ENCODE results near the gene ADISSP.

Gene ADISSP

DNA sequence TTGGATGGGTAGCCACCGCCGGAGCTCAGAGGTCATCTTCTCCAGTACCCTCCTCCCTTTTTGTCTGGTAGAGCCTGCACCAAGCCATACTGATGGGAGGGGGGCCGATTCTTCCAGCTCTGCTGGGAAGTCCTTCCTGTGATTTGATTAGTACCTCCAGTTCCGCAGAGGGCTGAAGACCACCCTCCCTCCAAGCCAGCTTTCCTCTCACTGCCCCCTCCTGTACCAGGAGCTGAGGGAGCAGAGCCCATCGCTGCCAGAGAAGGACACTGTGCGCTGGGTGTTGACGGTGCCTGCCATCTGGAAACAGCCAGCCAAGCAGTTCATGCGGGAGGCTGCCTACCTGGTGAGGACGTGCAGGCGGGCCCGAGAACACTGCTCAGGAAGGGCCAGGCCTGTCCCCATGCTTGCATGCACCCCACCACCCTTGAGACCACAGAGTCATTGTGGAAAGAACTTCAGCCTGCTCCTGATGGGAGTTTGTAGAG is 21.8 kb downstream of the ADISSP start:
- peaks cover 3% of the 10 kb centered on the region for H3K27me3 Mint-ChIP-seq

DNA sequence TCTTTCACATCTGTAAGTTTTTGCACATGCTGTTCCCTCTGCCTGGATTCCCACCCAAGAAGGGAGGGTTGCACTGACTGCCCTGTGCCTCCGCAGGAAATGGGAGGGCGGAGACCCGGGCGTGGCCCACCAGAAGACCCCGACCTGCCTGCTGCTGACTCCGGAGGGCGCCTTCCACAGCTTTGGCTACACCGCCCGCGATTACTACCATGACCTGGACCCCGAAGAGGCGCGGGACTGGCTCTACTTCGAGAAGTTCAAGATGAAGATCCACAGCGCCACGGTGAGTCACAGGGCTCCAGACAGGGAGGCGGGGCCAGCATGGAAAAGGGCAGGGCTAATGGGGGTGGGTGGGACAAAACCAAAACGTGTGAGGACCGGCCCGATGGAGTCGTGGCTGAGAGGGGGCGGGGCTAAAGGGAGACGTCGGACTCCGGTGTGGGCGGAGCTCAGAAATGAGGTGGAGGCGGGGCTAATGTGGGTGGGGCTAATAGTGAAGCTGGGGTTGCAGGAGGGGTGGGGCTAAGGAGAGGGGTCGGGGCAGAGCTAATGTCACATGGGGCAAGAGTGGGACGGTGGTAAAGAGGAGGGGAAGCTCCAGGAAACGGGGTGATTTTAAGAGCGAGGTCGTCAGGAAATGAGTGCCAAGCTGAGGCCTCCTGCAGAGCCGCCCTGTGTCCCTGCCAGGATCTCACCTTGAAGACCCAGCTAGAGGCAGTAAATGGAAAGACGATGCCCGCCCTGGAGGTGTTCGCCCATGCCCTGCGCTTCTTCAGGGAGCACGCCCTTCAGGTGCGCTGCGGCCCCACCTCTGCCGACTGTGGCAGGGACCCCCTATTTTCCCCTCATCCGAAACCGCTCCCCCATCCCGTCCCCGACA is 22.5 kb downstream of the ADISSP start:
- Mint-ChIP-seq H3K4me1 (ENCODE audit: low read depth) (peaks cover 12% of the 10 kb centered on the region), H3K36me3 (no peaks in the 10 kb centered on the region), H3K9me3 (ENCODE audit: low read depth) (no peaks in the 10 kb centered on the region), H3K27ac (no peak overlapping the region), H3K27me3 (peaks cover 5% of the 10 kb centered on the region), H3K4me3 (peak overlapping the region; percentile 62)

More for the DNA sequence above, 21.8 kb downstream of the ADISSP start:
- Mint-ChIP-seq H3K4me3 (no peak overlapping the region), H3K36me3 (no peaks in the 10 kb centered on the region), H3K9me3 (ENCODE audit: low read depth) (no peaks in the 10 kb centered on the region), H3K27ac (no peak overlapping the region), H3K4me1 (ENCODE audit: low read depth) (peaks cover 12% of the 10 kb centered on the region)

DNA sequence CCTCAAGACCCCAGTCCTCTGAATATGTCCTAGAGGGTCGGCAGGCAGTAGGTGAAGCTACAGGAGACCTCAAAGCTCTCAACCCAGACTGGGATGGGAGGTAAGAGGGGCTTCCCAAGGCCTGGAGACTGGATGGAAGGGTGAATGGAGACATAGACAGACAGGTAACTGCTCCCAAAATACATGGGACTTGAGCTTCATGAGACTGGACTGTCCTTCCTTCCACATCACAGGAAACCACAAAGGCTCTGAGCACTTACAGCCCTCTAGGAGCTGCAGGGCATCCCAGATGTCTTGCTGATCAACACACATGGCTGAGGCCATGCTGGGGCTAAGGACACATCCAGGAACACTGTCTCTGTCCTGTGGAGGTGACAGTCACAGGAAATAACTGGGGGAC is 23.5 kb downstream of the ADISSP start:
- H3K4me1 Mint-ChIP-seq (ENCODE audit: low read depth), result peaks cover 12% of the 10 kb centered on the region
- peak overlapping the region; percentile 17 for H3K4me3 Mint-ChIP-seq
- no peaks in the 10 kb centered on the region for H3K9me3 Mint-ChIP-seq (ENCODE audit: low read depth)
- H3K27me3 Mint-ChIP-seq, result peaks cover 5% of the 10 kb centered on the region
- no peaks in the 10 kb centered on the region for H3K36me3 Mint-ChIP-seq
- no peak overlapping the region for H3K27ac Mint-ChIP-seq

DNA sequence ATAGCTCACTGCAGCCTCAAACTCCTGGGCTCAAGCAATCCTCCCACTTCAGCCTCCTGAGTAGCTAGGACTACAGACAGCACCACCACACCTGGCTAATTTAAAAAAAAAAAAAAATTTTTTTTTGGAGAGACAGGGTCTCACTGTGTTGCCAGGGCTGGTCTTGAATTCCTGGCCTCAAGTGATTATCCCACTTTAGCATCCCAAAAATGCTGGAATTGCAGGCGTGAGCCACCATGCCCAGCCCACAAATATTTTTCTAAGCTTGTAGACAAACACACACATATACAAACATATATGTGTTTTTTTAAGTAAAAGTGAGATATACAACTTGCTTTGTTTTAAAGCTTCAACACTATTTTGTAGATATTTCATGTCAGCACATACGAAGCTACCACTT is 24.3 kb downstream of the ADISSP start:
- Mint-ChIP-seq H3K9me3 (ENCODE audit: low read depth) (no peaks in the 10 kb centered on the region), H3K4me3 (no peak overlapping the region), H3K36me3 (no peaks in the 10 kb centered on the region), H3K27ac (no peak overlapping the region), H3K27me3 (peaks cover 5% of the 10 kb centered on the region), H3K4me1 (ENCODE audit: low read depth) (peaks cover 12% of the 10 kb centered on the region)

DNA sequence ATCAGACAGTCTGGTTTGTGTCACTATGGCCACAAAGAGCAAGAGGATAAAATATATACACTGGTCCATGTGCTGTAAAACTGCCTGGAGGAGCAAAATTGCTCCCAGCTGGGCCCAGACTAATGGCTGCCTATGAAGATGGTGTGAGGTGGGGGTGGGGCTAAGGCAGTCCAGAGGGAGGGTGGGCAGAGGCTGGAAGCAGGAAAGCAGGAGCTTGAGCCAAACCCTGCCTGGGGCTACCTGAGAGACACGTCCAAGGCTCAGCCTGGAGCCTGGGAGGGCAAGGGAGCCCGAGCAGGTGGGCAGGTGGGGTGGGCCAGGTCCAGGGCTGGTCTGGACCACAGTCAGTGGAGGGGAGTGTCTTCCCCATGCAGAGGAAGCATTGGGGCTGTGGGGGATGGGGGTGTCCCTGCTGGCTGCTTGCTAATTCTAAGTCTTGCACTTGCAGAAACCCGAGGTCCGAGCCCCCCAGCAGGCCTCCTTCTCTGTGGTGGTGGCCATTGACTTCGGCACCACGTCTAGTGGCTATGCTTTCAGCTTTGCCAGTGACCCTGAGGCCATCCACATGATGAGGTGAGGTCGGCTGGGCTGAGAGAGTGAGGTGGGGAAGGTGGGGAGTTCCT is 25.6 kb downstream of the ADISSP start:
- no peak overlapping the region for H3K4me3 Mint-ChIP-seq
- H3K36me3 Mint-ChIP-seq, result no peaks in the 10 kb centered on the region
- no peaks in the 10 kb centered on the region for H3K9me3 Mint-ChIP-seq (ENCODE audit: low read depth)
- H3K4me1 Mint-ChIP-seq (ENCODE audit: low read depth), result peaks cover 12% of the 10 kb centered on the region
- H3K27me3 Mint-ChIP-seq, result peaks cover 3% of the 10 kb centered on the region
- H3K27ac Mint-ChIP-seq, result no peak overlapping the region

- H3K27me3 Mint-ChIP-seq, result peaks cover 2% of the 10 kb centered on the region
- no peaks in the 10 kb centered on the region for H3K36me3 Mint-ChIP-seq
- peaks cover 12% of the 10 kb centered on the region for H3K4me1 Mint-ChIP-seq (ENCODE audit: low read depth)
- H3K9me3 Mint-ChIP-seq (ENCODE audit: low read depth), result no peaks in the 10 kb centered on the region
- no peak overlapping the region for H3K27ac Mint-ChIP-seq
- no peak overlapping the region for H3K4me3 Mint-ChIP-seq
Measured at GRCh38 chr20:3740615-3741301, 26.8 kb downstream of the ADISSP start.

DNA sequence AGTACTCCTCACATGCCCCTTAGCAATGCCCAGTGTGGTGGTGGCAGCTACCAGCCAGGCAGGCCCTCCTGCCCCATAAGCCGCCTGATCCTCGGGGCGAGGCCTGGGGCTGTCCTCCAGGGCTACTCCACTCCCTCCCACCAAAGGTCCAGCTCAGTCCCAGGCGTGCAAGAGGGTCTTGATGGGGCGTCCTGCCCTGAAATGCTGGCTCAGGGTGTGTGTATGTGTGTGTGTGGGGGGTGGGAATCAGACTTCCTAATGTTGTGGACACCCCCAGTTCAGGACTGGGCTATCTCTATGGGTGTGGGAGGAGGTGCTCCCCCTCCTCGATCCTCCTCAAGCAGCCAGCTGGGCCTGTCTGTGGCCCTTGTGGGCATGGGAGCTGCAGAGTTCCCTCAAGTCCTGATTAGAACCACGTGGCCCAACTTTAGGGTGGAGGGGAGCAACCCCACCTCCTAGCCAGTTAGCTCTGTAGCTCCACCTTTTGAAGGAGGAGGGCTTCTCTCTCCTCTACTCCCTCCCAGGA is 27.6 kb downstream of the ADISSP start:
- Mint-ChIP-seq H3K9me3 (ENCODE audit: low read depth) (no peaks in the 10 kb centered on the region), H3K27ac (no peak overlapping the region), H3K27me3 (peaks cover 2% of the 10 kb centered on the region), H3K4me3 (no peak overlapping the region), H3K4me1 (ENCODE audit: low read depth) (peaks cover 9% of the 10 kb centered on the region), H3K36me3 (no peaks in the 10 kb centered on the region)

DNA sequence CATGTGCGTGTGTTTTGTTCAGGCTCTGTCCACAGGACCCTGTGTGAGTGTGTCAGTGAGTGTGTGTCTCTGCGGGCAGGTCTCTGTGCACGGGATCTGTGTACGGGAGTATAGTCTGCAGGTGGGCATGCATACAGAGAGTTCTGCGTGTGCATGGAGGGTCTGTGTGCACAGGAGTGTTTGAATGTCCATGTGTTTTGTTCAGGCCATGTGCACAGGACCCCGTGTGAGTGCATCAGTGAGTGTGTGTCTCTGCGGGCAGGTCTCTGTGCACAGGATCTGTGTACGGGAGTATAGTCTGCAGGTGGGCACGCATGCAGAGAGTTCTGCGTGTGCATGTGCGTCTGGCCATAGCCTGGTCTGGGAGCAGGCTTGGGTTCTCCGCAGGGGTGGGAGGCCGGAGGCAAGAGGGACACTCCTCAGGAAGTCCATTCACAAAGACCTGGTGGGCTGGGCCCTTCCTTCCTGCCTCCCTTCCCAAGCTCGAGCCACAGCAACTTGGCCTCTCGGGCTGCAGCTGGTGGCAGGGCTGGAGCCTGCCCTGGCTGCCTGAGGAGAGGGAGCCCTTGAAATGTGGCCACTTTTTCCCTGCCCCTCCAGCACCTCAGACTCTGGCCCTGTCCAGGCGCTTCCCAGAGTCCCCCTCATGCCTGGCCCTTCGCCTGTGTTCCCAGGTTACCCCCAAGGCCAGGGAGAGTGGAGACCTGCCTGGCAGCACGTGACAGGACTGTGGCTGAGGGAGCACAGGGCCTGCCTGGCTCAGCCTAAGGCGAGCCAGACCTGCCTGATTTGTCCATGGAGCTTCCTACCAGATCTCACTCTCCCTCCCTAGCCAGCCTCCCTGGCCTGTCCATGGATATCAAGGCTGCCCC is 28.3 kb downstream of the ADISSP start:
- no peak overlapping the region for H3K4me3 Mint-ChIP-seq
- peaks cover 2% of the 10 kb centered on the region for H3K4me1 Mint-ChIP-seq (ENCODE audit: low read depth)
- no peaks in the 10 kb centered on the region for H3K36me3 Mint-ChIP-seq
- H3K27ac Mint-ChIP-seq, result no peak overlapping the region
- peaks cover 2% of the 10 kb centered on the region for H3K27me3 Mint-ChIP-seq
- H3K9me3 Mint-ChIP-seq (ENCODE audit: low read depth), result no peaks in the 10 kb centered on the region

- no peaks in the 10 kb centered on the region for H3K9me3 Mint-ChIP-seq (ENCODE audit: low read depth)
- no peaks in the 10 kb centered on the region for H3K36me3 Mint-ChIP-seq
- H3K27me3 Mint-ChIP-seq, result peaks cover 2% of the 10 kb centered on the region
- no peaks in the 10 kb centered on the region for H3K4me1 Mint-ChIP-seq (ENCODE audit: low read depth)
- H3K27ac Mint-ChIP-seq, result no peak overlapping the region
- no peak overlapping the region for H3K4me3 Mint-ChIP-seq
Measured at GRCh38 chr20:3738111-3739053, 29.2 kb downstream of the ADISSP start.

- Mint-ChIP-seq H3K4me1 (ENCODE audit: low read depth) (no peaks in the 10 kb centered on the region), H3K27me3 (peaks cover 11% of the 10 kb centered on the region), H3K36me3 (no peaks in the 10 kb centered on the region), H3K9me3 (ENCODE audit: low read depth) (no peaks in the 10 kb centered on the region), H3K27ac (no peak overlapping the region), H3K4me3 (no peak overlapping the region)
Measured at GRCh38 chr20:3735768-3736167, 31.8 kb downstream of the ADISSP start.

GRCh38 chr20:3734111-3734843 is 33.3 kb downstream of the ADISSP start:
- Mint-ChIP-seq H3K4me1 (ENCODE audit: low read depth) (no peaks in the 10 kb centered on the region), H3K27me3 (peaks cover 15% of the 10 kb centered on the region), H3K27ac (no peak overlapping the region), H3K9me3 (ENCODE audit: low read depth) (no peaks in the 10 kb centered on the region), H3K4me3 (no peak overlapping the region), H3K36me3 (no peaks in the 10 kb centered on the region)

DNA sequence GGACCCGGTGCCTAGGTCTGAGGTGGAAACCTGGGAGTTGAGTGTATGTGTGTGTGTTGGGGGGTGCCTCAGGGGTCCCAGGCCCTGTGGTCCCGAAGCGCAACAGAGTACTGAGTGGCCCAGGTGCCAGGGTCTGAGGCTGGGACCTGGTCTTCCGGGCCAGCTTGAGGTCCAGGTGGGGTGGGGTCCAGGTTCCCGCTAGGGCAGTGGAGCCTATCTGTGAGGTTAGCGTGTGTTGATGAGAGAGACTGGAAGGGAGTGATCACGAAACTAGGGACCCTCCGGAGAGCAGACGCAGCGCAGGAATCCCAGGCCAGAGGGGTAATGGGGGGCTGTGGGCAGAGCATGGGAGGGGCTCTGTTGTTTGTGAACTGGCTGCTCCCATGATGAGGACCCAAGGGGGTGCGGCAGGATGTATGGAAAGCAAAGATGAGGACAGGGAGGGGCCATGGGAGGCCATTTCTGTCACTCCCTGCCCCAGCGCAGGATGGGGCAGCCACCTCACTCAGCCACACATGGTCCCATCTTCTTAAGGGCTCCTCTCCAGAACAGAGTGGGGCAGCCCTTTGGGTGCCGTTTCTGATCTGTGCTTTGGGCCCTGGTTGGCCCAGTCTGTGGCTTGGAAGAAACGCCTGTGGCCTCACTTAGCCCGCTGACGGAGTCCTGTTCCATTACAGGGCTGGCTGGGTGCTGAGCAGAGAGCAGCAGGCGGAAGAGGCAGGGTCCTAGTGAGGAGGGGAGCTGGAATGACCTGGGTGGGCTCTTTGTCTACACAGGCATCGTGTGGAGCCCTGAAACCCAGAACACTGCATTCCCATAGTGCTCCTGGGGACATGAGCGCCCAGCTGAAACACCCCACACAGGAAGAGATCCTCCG is 34.2 kb downstream of the ADISSP start:
- Mint-ChIP-seq H3K4me1 (ENCODE audit: low read depth) (no peaks in the 10 kb centered on the region), H3K27me3 (peaks cover 16% of the 10 kb centered on the region), H3K27ac (no peak overlapping the region), H3K36me3 (no peaks in the 10 kb centered on the region), H3K9me3 (ENCODE audit: low read depth) (no peaks in the 10 kb centered on the region), H3K4me3 (no peak overlapping the region)
